Measurements from ENCODE around the gene ARSJ.
"Not testable (repeated sequence)": the region's sequence is repeated elsewhere in the genome, so short reads cannot be mapped to it uniquely, and the experiment has no call there.

Gene ARSJ

GRCh38 chr4:114015444-114015899 lies 36.0 kb upstream of the ARSJ start:
- Histone ChIP-seq H3K27me3 (replicated peaks; ENCODE audit: control insufficient read depth, insufficient read depth, low read length, poor library complexity, severe bottlenecking) (no peaks in the 10 kb centered on the region), H3K27ac (ENCODE audit: insufficient read depth, low read length, poor library complexity, severe bottlenecking) (no peak overlapping the region), H3K4me1 (ENCODE audit: control insufficient read depth, insufficient read depth, low read length, poor library complexity, severe bottlenecking) (no peaks in the 10 kb centered on the region), H3K4me3 (ENCODE audit: insufficient read depth, low read depth, low read length, poor library complexity, severe bottlenecking) (no peak overlapping the region), H3K36me3 (ENCODE audit: control insufficient read depth, insufficient read depth, low read length) (no peaks in the 10 kb centered on the region), H3K9me3 (ENCODE audit: control insufficient read depth, low read length) (no peaks in the 10 kb centered on the region)
- no peak for DNase-seq

- H3K27me3 ChIP-seq (replicated peaks; ENCODE audit: control insufficient read depth, insufficient read depth, low read length, poor library complexity, severe bottlenecking); H3K4me3 ChIP-seq (ENCODE audit: insufficient read depth, low read depth, low read length, poor library complexity, severe bottlenecking); DNase-seq: not testable (repeated sequence)
Observed at GRCh38 chr4:114013201-114013600, 33.8 kb upstream of the ARSJ start.

GRCh38 chr4:114012749-114013148 lies 33.3 kb upstream of the ARSJ start:
- no peaks in the 10 kb centered on the region for H3K9me3 ChIP-seq (ENCODE audit: control insufficient read depth, low read length)
- H3K27ac ChIP-seq (ENCODE audit: insufficient read depth, low read length, poor library complexity, severe bottlenecking), result no peak overlapping the region
- DNase-seq, result no peak
- no peaks in the 10 kb centered on the region for H3K27me3 ChIP-seq (replicated peaks; ENCODE audit: control insufficient read depth, insufficient read depth, low read length, poor library complexity, severe bottlenecking)
- no peak overlapping the region for H3K4me3 ChIP-seq (ENCODE audit: insufficient read depth, low read depth, low read length, poor library complexity, severe bottlenecking)
- H3K36me3 ChIP-seq (ENCODE audit: control insufficient read depth, insufficient read depth, low read length), result no peaks in the 10 kb centered on the region
- H3K4me1 ChIP-seq (ENCODE audit: control insufficient read depth, insufficient read depth, low read length, poor library complexity, severe bottlenecking), result no peaks in the 10 kb centered on the region

More at GRCh38 chr4:114013201-114013600, 33.8 kb upstream of the ARSJ start:
- not testable (repeated sequence) for H3K9me3 ChIP-seq (ENCODE audit: control insufficient read depth, low read length); H3K4me1 ChIP-seq (ENCODE audit: control insufficient read depth, insufficient read depth, low read length, poor library complexity, severe bottlenecking); H3K36me3 ChIP-seq (ENCODE audit: control insufficient read depth, insufficient read depth, low read length); H3K27ac ChIP-seq (ENCODE audit: insufficient read depth, low read length, poor library complexity, severe bottlenecking)

- no peak for DNase-seq
- Histone ChIP-seq H3K9me3 (ENCODE audit: control insufficient read depth, low read length) (no peaks in the 10 kb centered on the region), H3K36me3 (ENCODE audit: control insufficient read depth, insufficient read depth, low read length) (no peaks in the 10 kb centered on the region), H3K4me1 (ENCODE audit: control insufficient read depth, insufficient read depth, low read length, poor library complexity, severe bottlenecking) (peaks cover 14% of the 10 kb centered on the region), H3K27me3 (replicated peaks; ENCODE audit: control insufficient read depth, insufficient read depth, low read length, poor library complexity, severe bottlenecking) (no peaks in the 10 kb centered on the region), H3K4me3 (ENCODE audit: insufficient read depth, low read depth, low read length, poor library complexity, severe bottlenecking) (no peak overlapping the region), H3K27ac (ENCODE audit: insufficient read depth, low read length, poor library complexity, severe bottlenecking) (peak overlapping the region; percentile 4)
Observed at GRCh38 chr4:114005569-114006442, 26.4 kb upstream of the ARSJ start.

- not testable (repeated sequence) for H3K9me3 ChIP-seq (ENCODE audit: control insufficient read depth, low read length); H3K27ac ChIP-seq (ENCODE audit: insufficient read depth, low read length, poor library complexity, severe bottlenecking); H3K36me3 ChIP-seq (ENCODE audit: control insufficient read depth, insufficient read depth, low read length); H3K27me3 ChIP-seq (replicated peaks; ENCODE audit: control insufficient read depth, insufficient read depth, low read length, poor library complexity, severe bottlenecking); H3K4me3 ChIP-seq (ENCODE audit: insufficient read depth, low read depth, low read length, poor library complexity, severe bottlenecking)
- peak; percentile 20 to 40 (median 23) for DNase-seq
- peaks cover 14% of the 10 kb centered on the region for H3K4me1 ChIP-seq (ENCODE audit: control insufficient read depth, insufficient read depth, low read length, poor library complexity, severe bottlenecking)
Observed at GRCh38 chr4:114004483-114005226, 25.2 kb upstream of the ARSJ start.

GRCh38 chr4:113998531-113998930 lies 19.1 kb upstream of the ARSJ start:
- H3K36me3 ChIP-seq (ENCODE audit: control insufficient read depth, insufficient read depth, low read length), result no peaks in the 10 kb centered on the region
- no peak overlapping the region for H3K4me3 ChIP-seq (ENCODE audit: insufficient read depth, low read depth, low read length, poor library complexity, severe bottlenecking)
- no peaks in the 10 kb centered on the region for H3K4me1 ChIP-seq (ENCODE audit: control insufficient read depth, insufficient read depth, low read length, poor library complexity, severe bottlenecking)
- no peaks in the 10 kb centered on the region for H3K9me3 ChIP-seq (ENCODE audit: control insufficient read depth, low read length)
- no peak overlapping the region for H3K27ac ChIP-seq (ENCODE audit: insufficient read depth, low read length, poor library complexity, severe bottlenecking)
- DNase-seq, result no peak
- no peaks in the 10 kb centered on the region for H3K27me3 ChIP-seq (replicated peaks; ENCODE audit: control insufficient read depth, insufficient read depth, low read length, poor library complexity, severe bottlenecking)

- Histone ChIP-seq H3K27me3 (replicated peaks; ENCODE audit: control insufficient read depth, insufficient read depth, low read length, poor library complexity, severe bottlenecking) (no peaks in the 10 kb centered on the region), H3K27ac (ENCODE audit: insufficient read depth, low read length, poor library complexity, severe bottlenecking) (no peak overlapping the region), H3K4me1 (ENCODE audit: control insufficient read depth, insufficient read depth, low read length, poor library complexity, severe bottlenecking) (no peaks in the 10 kb centered on the region), H3K4me3 (ENCODE audit: insufficient read depth, low read depth, low read length, poor library complexity, severe bottlenecking) (no peak overlapping the region), H3K36me3 (ENCODE audit: control insufficient read depth, insufficient read depth, low read length) (no peaks in the 10 kb centered on the region), H3K9me3 (ENCODE audit: control insufficient read depth, low read length) (no peaks in the 10 kb centered on the region)
- DNase-seq, result no peak
Observed at GRCh38 chr4:113998079-113998478, 18.6 kb upstream of the ARSJ start.

GRCh38 chr4:113997206-113997605 lies 17.8 kb upstream of the ARSJ start:
- no peaks in the 10 kb centered on the region for H3K36me3 ChIP-seq (ENCODE audit: control insufficient read depth, insufficient read depth, low read length)
- H3K4me1 ChIP-seq (ENCODE audit: control insufficient read depth, insufficient read depth, low read length, poor library complexity, severe bottlenecking), result no peaks in the 10 kb centered on the region
- no peak overlapping the region for H3K4me3 ChIP-seq (ENCODE audit: insufficient read depth, low read depth, low read length, poor library complexity, severe bottlenecking)
- no peak for DNase-seq
- no peak overlapping the region for H3K27ac ChIP-seq (ENCODE audit: insufficient read depth, low read length, poor library complexity, severe bottlenecking)
- H3K27me3 ChIP-seq (replicated peaks; ENCODE audit: control insufficient read depth, insufficient read depth, low read length, poor library complexity, severe bottlenecking), result no peaks in the 10 kb centered on the region
- H3K9me3 ChIP-seq (ENCODE audit: control insufficient read depth, low read length), result no peaks in the 10 kb centered on the region

- DNase-seq, result no peak
- Histone ChIP-seq H3K9me3 (ENCODE audit: control insufficient read depth, low read length) (no peaks in the 10 kb centered on the region), H3K4me1 (ENCODE audit: control insufficient read depth, insufficient read depth, low read length, poor library complexity, severe bottlenecking) (no peaks in the 10 kb centered on the region)
Observed at GRCh38 chr4:113996599-113997177, 17.2 kb upstream of the ARSJ start.

GRCh38 chr4:113993887-113994286 lies 14.4 kb upstream of the ARSJ start:
- no peak overlapping the region for H3K27ac ChIP-seq (ENCODE audit: insufficient read depth, low read length, poor library complexity, severe bottlenecking)
- H3K36me3 ChIP-seq (ENCODE audit: control insufficient read depth, insufficient read depth, low read length), result no peaks in the 10 kb centered on the region
- H3K9me3 ChIP-seq (ENCODE audit: control insufficient read depth, low read length), result no peaks in the 10 kb centered on the region
- H3K27me3 ChIP-seq (replicated peaks; ENCODE audit: control insufficient read depth, insufficient read depth, low read length, poor library complexity, severe bottlenecking), result no peaks in the 10 kb centered on the region
- no peak overlapping the region for H3K4me3 ChIP-seq (ENCODE audit: insufficient read depth, low read depth, low read length, poor library complexity, severe bottlenecking)
- no peak for DNase-seq
- H3K4me1 ChIP-seq (ENCODE audit: control insufficient read depth, insufficient read depth, low read length, poor library complexity, severe bottlenecking), result no peaks in the 10 kb centered on the region

More at GRCh38 chr4:113996599-113997177, 17.2 kb upstream of the ARSJ start:
- H3K36me3 ChIP-seq (ENCODE audit: control insufficient read depth, insufficient read depth, low read length), result no peaks in the 10 kb centered on the region
- H3K27ac ChIP-seq (ENCODE audit: insufficient read depth, low read length, poor library complexity, severe bottlenecking), result no peak overlapping the region
- no peak overlapping the region for H3K4me3 ChIP-seq (ENCODE audit: insufficient read depth, low read depth, low read length, poor library complexity, severe bottlenecking)
- no peaks in the 10 kb centered on the region for H3K27me3 ChIP-seq (replicated peaks; ENCODE audit: control insufficient read depth, insufficient read depth, low read length, poor library complexity, severe bottlenecking)
